ENCODE results near the gene TMEM50A. TPM values are rescaled to one million over a fixed set of nuclear protein-coding genes. Genes with fewer than 3 reads are reported as not detected.

Gene TMEM50A
- total and polyA plus RNA-seq, 2 donors (not counting 3 experiments of a cell fraction or from before 2014, with no cell fraction given), result 125 to 140 TPM

DNA sequence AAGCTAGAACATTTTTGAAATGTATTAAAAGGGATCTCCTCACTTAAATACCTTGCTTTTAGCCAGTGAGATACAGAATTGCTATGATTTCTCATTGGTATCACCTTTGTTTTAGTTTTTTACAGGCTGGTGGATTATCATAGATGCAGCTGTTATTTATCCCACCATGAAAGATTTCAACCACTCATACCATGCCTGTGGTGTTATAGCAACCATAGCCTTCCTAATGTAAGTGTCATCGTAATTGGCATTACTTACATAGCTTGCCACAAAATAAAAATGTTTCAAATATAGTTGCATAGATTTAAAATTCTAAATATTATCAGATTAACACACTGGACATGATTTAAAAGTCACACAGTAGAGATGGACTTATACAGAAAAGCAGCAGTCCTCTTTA is 4.7 kb downstream of the TMEM50A start:
- peaks cover 15% of the 10 kb centered on the region for H3K4me1 ChIP-seq (ENCODE audit: control insufficient read depth, extremely low read depth, insufficient read depth, low read length)
- DNase-seq (ENCODE audit: low read depth, low spot score), result no peak
- ChIA-PET CTCF (interaction anchor here (1.3 kb wide), 1 partner anchor 178 kb away, joined by 3 read pairs; no protein-coding TSS in a partner anchor), POLR2A (no interaction called here)
- H3K27ac ChIP-seq (ENCODE audit: insufficient read depth, low read depth, low read length), result no peak overlapping the region
- TF ChIP-seq EZH2 (IDR thresholded peaks at IDR 0.05; ENCODE audit: borderline replicate concordance, low read depth, low read length, severe bottlenecking) (no peak), JUN (IDR thresholded peaks at IDR 0.05; ENCODE audit: borderline replicate concordance, insufficient read depth, insufficient read length, low read depth) (no peak), GATA2 (IDR thresholded peaks at IDR 0.05; ENCODE audit: insufficient read depth, insufficient read length, low read depth, low read length) (no peak)
- peaks cover 6% of the 10 kb centered on the region for H4K20me1 ChIP-seq (replicated peaks; ENCODE audit: control insufficient read depth, extremely low read depth, insufficient read depth, low read length)
- H3K36me3 ChIP-seq (ENCODE audit: control insufficient read depth in 2 of 2, extremely low read depth in 1 of 2, insufficient read depth in 2 of 2, low read length in 2 of 2), result peaks cover 3 to 4% of the 10 kb centered on the region in 2 experiments
- H3K79me2 ChIP-seq (ENCODE audit: control insufficient read depth, insufficient read depth, low read length), result peaks cover 62% of the 10 kb centered on the region
- no peak overlapping the region for H2AFZ ChIP-seq (ENCODE audit: low read depth, low read length)
- H3K4me3 ChIP-seq (replicated peaks in 1 of 3; ENCODE audit: insufficient read depth in 1 of 3, low read depth in 1 of 3, low read length in 3 of 3), result no peak overlapping the region
- H3K9me3 ChIP-seq (replicated peaks; ENCODE audit: control insufficient read depth, insufficient read depth, low read length), result no peaks in the 10 kb centered on the region
- no TSS peak for BruUV-seq (replicated peaks)
- no peak for FAIRE-seq
- dilution Hi-C loops (cut with MboI; ENCODE audit: extremely low pct_ligation_motif_present, low sequenced_read_pairs), result no loop called here
- intact Hi-C loops (cut with micrococcal nuclease), result no loop called here
- H3K9me1 ChIP-seq (replicated peaks; ENCODE audit: control insufficient read depth, extremely low read depth, insufficient read depth, low read length), result no peaks in the 10 kb centered on the region
- H3K27me3 ChIP-seq (ENCODE audit: control insufficient read depth in 2 of 2, insufficient read depth in 2 of 2, low read length in 2 of 2), result no peaks in the 10 kb centered on the region
- no peak overlapping the region for H3K4me2 ChIP-seq (ENCODE audit: insufficient read depth, low read length)
- no peak overlapping the region for H3K9ac ChIP-seq (replicated peaks; ENCODE audit: extremely low read depth, insufficient read depth, low read length)

DNA sequence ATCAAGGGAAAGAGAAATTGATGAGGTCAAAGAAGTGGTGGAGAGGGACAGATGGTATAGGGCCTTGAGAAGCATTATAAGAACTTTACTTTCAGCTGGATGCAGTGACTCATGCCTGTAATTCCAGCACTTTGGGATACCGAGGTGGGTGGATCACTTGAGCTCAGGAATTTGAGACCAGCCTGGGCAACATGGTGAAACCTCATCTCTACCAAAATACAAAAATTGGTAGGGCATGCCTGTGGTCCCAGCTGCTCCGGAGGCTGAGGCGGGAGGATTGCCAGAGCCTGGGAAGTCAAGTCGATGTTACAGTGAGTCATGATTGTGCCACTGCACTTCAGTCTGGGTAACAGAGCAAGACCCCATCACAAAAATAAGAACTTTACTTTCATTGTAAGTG is 5.7 kb downstream of the TMEM50A start:
- TF ChIP-seq POLR2AphosphoS5 (IDR thresholded peaks at IDR 0.05; ENCODE audit: insufficient read depth, low read depth, low read length) (no peak), GATA2 (IDR thresholded peaks at IDR 0.05; ENCODE audit: insufficient read depth, insufficient read length, low read depth, low read length) (no peak), MYC (IDR thresholded peaks at IDR 0.05; ENCODE audit: low read depth, low read length) (no peak), FOS (IDR thresholded peaks at IDR 0.05; ENCODE audit: borderline replicate concordance, insufficient read depth, low read length) (no peak)
- TF ChIP-seq, protein P1, sequence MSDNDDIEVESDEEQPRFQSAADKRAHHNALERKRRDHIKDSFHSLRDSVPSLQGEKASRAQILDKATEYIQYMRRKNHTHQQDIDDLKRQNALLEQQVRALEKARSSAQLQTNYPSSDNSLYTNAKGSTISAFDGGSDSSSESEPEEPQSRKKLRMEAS (IDR thresholded peaks at IDR 0.05; ENCODE audit: insufficient read depth, insufficient read length), result no peak
- TF ChIP-seq, protein P2, sequence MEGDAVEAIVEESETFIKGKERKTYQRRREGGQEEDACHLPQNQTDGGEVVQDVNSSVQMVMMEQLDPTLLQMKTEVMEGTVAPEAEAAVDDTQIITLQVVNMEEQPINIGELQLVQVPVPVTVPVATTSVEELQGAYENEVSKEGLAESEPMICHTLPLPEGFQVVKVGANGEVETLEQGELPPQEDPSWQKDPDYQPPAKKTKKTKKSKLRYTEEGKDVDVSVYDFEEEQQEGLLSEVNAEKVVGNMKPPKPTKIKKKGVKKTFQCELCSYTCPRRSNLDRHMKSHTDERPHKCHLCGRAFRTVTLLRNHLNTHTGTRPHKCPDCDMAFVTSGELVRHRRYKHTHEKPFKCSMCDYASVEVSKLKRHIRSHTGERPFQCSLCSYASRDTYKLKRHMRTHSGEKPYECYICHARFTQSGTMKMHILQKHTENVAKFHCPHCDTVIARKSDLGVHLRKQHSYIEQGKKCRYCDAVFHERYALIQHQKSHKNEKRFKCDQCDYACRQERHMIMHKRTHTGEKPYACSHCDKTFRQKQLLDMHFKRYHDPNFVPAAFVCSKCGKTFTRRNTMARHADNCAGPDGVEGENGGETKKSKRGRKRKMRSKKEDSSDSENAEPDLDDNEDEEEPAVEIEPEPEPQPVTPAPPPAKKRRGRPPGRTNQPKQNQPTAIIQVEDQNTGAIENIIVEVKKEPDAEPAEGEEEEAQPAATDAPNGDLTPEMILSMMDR (IDR thresholded peaks at IDR 0.05; ENCODE audit: extremely low read depth in 1 of 2, insufficient read depth in 1 of 2, low read depth in 1 of 2, low read length in 2 of 2), result no peak
- no peak overlapping the region for H3K27ac ChIP-seq (ENCODE audit: insufficient read depth, low read depth, low read length)
- peaks cover 4 to 6% of the 10 kb centered on the region in 2 experiments for H3K36me3 ChIP-seq (ENCODE audit: control insufficient read depth in 2 of 2, extremely low read depth in 1 of 2, insufficient read depth in 2 of 2, low read length in 2 of 2)
- H4K20me1 ChIP-seq (replicated peaks; ENCODE audit: control insufficient read depth, extremely low read depth, insufficient read depth, low read length), result peaks cover 6% of the 10 kb centered on the region
- H2AFZ ChIP-seq (ENCODE audit: low read depth, low read length), result no peak overlapping the region
- dilution Hi-C loops (cut with MboI; ENCODE audit: extremely low pct_ligation_motif_present, low sequenced_read_pairs), result no loop called here
- no peak overlapping the region for H3K4me3 ChIP-seq (replicated peaks in 1 of 3; ENCODE audit: insufficient read depth in 1 of 3, low read depth in 1 of 3, low read length in 3 of 3)
- DNase-seq (ENCODE audit: low read depth, low spot score) (no peak), FAIRE-seq (no peak)
- CTCF ChIA-PET, result no interaction called here
- intact Hi-C loops (cut with micrococcal nuclease), result no loop called here
- POLR2A ChIA-PET, result no interaction called here
- H3K4me2 ChIP-seq (ENCODE audit: insufficient read depth, low read length), result no peak overlapping the region
- H3K27me3 ChIP-seq (ENCODE audit: control insufficient read depth in 2 of 2, insufficient read depth in 2 of 2, low read length in 2 of 2), result no peaks in the 10 kb centered on the region
- BruUV-seq (replicated peaks), result no TSS peak
- peaks cover 58% of the 10 kb centered on the region for H3K79me2 ChIP-seq (ENCODE audit: control insufficient read depth, insufficient read depth, low read length)
- peaks cover 15% of the 10 kb centered on the region for H3K4me1 ChIP-seq (ENCODE audit: control insufficient read depth, extremely low read depth, insufficient read depth, low read length)
- H3K9me1 ChIP-seq (replicated peaks; ENCODE audit: control insufficient read depth, extremely low read depth, insufficient read depth, low read length), result no peaks in the 10 kb centered on the region
- no peak overlapping the region for H3K9ac ChIP-seq (replicated peaks; ENCODE audit: extremely low read depth, insufficient read depth, low read length)
- H3K9me3 ChIP-seq (replicated peaks; ENCODE audit: control insufficient read depth, insufficient read depth, low read length), result no peaks in the 10 kb centered on the region

All from endothelial cell of umbilical vein (primary cell).